BLaER1 treated with 17β-estradiol and CSF1 and Interleukin-3, amounts not matched to agents 10 nM and 100 nM (cell line): ENCODE measurements around the gene MAP3K3.

Experiments used
- H3K27ac ChIP-seq, 11 experiments: shearing (Covaris generic); formaldehyde crosslinking; 2 replicates each; pipeline ENCODE4 v1.8.1; 2022
- H3K27me3 ChIP-seq, 11 experiments: shearing (Covaris generic); formaldehyde crosslinking; 2 replicates each; pipeline ENCODE4 v1.8.1; 2022
- H3K36me3 ChIP-seq, 11 experiments: shearing (Covaris generic); formaldehyde crosslinking; 2 replicates each; pipeline ENCODE4 v1.8.1; 2022
- H3K4me1 ChIP-seq, 10 experiments: shearing (Covaris generic); formaldehyde crosslinking; 2 replicates each; pipeline ENCODE4 v1.8.1; 2022
- H3K4me2 ChIP-seq, 11 experiments: shearing (Covaris generic); formaldehyde crosslinking; 2 replicates each; pipeline ENCODE4 v1.8.1; 2022
- H3K4me3 ChIP-seq, 10 experiments: shearing (Covaris generic); formaldehyde crosslinking; 2 replicates each; pipeline ENCODE4 v1.8.1; 2022
- H3K9ac ChIP-seq, 11 experiments: shearing (Covaris generic); formaldehyde crosslinking; 2 replicates each; pipeline ENCODE4 v1.8.1; 2022
- H3K9me3 ChIP-seq, 11 experiments: shearing (Covaris generic); formaldehyde crosslinking; replicated peaks in 1 of 11; 2 replicates each; pipeline ENCODE4 v1.8.1; 2022
- H4K20me1 ChIP-seq, 11 experiments: shearing (Covaris generic); formaldehyde crosslinking; 2 replicates each; pipeline ENCODE4 v1.8.1; 2022
- Cebpa-rat ChIP-seq, 11 experiments: shearing (Covaris generic); IDR thresholded peaks; 2 replicates each; pipeline ENCODE4 v1.8.1; 2022

The MAP3K3 gene

DNA sequence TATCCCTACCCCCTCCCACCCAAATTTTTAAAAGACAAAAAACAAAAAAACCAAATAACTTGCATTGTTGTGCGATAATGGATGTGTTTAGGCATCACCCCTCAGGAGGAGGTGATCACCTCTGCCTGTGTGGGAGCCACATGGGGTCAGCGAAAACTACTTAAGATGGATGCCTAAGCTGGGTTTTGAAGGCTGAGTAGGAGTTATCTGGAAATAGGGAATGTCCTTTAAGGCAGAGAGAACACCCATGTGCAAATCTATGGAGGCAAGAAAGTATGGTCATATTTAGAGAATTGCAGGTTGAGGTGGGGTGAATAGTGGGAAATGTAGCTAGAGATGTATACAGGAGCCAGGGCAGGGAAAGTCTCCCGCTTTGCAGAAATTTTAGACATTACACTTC is 27.1 kb upstream of the MAP3K3 start:
- H3K27me3 ChIP-seq = no peaks in the 10 kb centered on the region
- H4K20me1 ChIP-seq = peaks cover 0 to 32% (median 8%) of the 10 kb centered on the region in 11 experiments; a peak in 9 of 22 replicates
- TF ChIP-seq Cebpa-rat (IDR thresholded peaks at IDR 0.05) = no peak
- peaks cover 1 to 5% (median 4%) of the 10 kb centered on the region in 10 experiments; a peak in 17 of 20 replicates for H3K4me1 ChIP-seq
- H3K9ac ChIP-seq = no peak overlapping the region
- peaks cover 42 to 62% (median 51%) of the 10 kb centered on the region in 11 experiments for H3K36me3 ChIP-seq
- H3K4me3 ChIP-seq = no peak overlapping the region
- no peak overlapping the region for H3K4me2 ChIP-seq
- H3K27ac ChIP-seq = no peak overlapping the region
- H3K9me3 ChIP-seq = no peaks in the 10 kb centered on the region

- no peak overlapping the region for H3K4me2 ChIP-seq
- TF ChIP-seq Cebpa-rat (IDR thresholded peaks at IDR 0.05) = no peak
Observed at GRCh38 chr17:63596856-63597586, 25.2 kb upstream of the MAP3K3 start.

DNA sequence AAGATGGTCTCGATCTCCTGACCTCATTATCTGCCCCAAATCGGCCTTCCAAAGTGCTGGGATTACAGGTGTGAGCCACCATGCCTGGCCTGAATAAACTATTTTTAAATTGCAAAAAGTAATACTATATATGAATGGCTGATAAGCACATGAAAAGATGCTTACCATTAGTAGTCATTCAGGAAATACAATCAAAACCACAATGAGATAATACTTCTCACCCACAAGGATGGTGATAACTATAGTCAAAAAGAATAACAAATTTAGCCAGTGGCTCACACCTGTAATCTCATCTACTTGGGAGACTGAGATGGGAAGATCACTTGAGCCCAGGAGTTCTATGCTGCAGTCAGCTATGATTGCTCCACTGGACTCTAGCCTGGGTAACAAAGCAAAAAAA is 23.9 kb upstream of the MAP3K3 start:
- no peak overlapping the region for H3K27ac ChIP-seq

More at GRCh38 chr17:63596856-63597586, 25.2 kb upstream of the MAP3K3 start:
- Histone ChIP-seq H3K27ac (no peak overlapping the region), H3K4me3 (no peak overlapping the region), H3K36me3 (peaks cover 23 to 43% (median 32%) of the 10 kb centered on the region in 11 experiments), H3K9me3 (no peaks in the 10 kb centered on the region), H3K27me3 (no peaks in the 10 kb centered on the region), H4K20me1 (peaks cover 0 to 13% (median 8%) of the 10 kb centered on the region in 11 experiments; a peak in 6 of 22 replicates), H3K9ac (no peak overlapping the region), H3K4me1 (peaks cover 13 to 18% (median 17%) of the 10 kb centered on the region in 10 experiments)

DNA sequence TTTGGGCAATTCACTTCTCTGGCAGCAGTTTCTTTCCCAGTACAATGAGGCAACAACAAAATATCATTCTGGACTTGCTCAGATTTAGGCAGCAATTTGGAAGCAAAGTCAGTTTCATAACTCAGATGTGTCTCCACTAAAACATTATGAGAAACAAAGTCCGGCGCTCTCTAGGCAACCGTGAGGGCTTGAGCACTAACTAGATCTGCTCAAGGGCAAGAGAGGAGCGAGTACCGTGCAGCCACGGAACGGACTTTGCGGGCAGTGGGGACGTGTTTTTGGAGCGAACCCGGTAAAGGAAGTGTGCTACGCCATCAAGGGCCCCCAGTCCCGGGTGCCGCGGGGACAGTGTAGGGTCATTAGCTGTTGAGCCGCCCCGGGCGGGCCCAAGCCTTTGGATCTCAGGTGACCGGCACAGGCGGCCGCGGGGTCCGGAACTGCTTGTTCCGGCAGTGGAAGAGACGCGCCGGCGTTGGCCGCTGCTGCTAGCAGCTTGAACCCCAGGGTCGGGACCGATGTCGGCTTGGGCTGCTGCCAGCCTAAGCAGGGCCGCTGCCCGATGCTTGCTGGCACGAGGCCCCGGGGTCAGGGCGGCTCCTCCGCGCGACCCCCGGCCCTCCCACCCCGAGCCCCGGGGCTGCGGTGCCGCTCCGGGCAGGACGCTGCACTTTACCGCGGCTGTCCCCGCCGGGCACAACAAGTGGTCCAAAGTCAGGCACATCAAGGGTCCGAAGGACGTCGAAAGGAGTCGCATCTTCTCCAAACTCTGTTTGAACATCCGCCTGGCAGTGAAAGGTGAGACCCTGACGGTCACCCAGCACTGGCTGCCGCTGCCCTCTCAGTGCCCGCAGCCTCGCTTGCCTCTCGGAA is 21.4 kb upstream of the MAP3K3 start, which contains the start of gene TACO1:
Gene TACO1, plus strand, starts transcription at position 327 of the 870 bp plus-strand sequence. Its CDS starts 189 bp downstream, at position 516.
- Histone ChIP-seq H3K9ac (peak within 1 kb of the TSS; percentile 91 to 97 (median 95)), H3K9me3 (no peaks in the 10 kb centered on the region), H3K4me2 (peak within 1 kb of the TSS; percentile 88 to 100 (median 98)), H3K27me3 (no peaks in the 10 kb centered on the region), H4K20me1 (no peaks in the 10 kb centered on the region), H3K27ac (peak within 1 kb of the TSS; percentile 80 to 95 (median 89)), H3K4me1 (peaks cover 16 to 20% (median 19%) of the 10 kb centered on the region in 10 experiments), H3K4me3 (peak within 1 kb of the TSS; percentile 70 to 94 (median 85)), H3K36me3 (peaks cover 19 to 40% (median 27%) of the 10 kb centered on the region in 11 experiments)
- TF ChIP-seq Cebpa-rat (IDR thresholded peaks at IDR 0.05) = no peak

More for the DNA sequence above, 23.9 kb upstream of the MAP3K3 start:
- Histone ChIP-seq H3K4me3 (no peak overlapping the region), H3K36me3 (peaks cover 18 to 39% (median 25%) of the 10 kb centered on the region in 11 experiments), H3K9ac (no peak overlapping the region), H3K9me3 (no peaks in the 10 kb centered on the region), H3K27me3 (no peaks in the 10 kb centered on the region), H4K20me1 (peaks cover 0 to 5% (median under 1%) of the 10 kb centered on the region in 11 experiments; a peak in 6 of 22 replicates), H3K4me2 (no peak overlapping the region), H3K4me1 (peaks cover 16 to 20% (median 19%) of the 10 kb centered on the region in 10 experiments)
- TF ChIP-seq Cebpa-rat (IDR thresholded peaks at IDR 0.05) = no peak

GRCh38 chr17:63601439-63602371 is 20.5 kb upstream of the MAP3K3 start:
- H3K27ac ChIP-seq = peak overlapping the region; percentile 80 to 95 (median 89); a peak in 21 of 22 replicates
- no peak for TF ChIP-seq Cebpa-rat (IDR thresholded peaks at IDR 0.05)
- H3K4me3 ChIP-seq = peak overlapping the region; percentile 70 to 94 (median 85)
- H4K20me1 ChIP-seq = no peaks in the 10 kb centered on the region
- H3K9ac ChIP-seq = peak overlapping the region; percentile 91 to 97 (median 95)
- peak overlapping the region; percentile 88 to 100 (median 98) for H3K4me2 ChIP-seq
- no peaks in the 10 kb centered on the region for H3K27me3 ChIP-seq
- peaks cover 16 to 20% (median 19%) of the 10 kb centered on the region in 10 experiments for H3K4me1 ChIP-seq
- peaks cover 27 to 43% (median 35%) of the 10 kb centered on the region in 11 experiments for H3K36me3 ChIP-seq
- no peaks in the 10 kb centered on the region for H3K9me3 ChIP-seq

- peaks cover 60 to 66% (median 63%) of the 10 kb centered on the region in 11 experiments for H3K36me3 ChIP-seq
- no peak overlapping the region for H3K27ac ChIP-seq
- H4K20me1 ChIP-seq = peaks cover 0 to 7% (median 0%) of the 10 kb centered on the region in 11 experiments; a peak in 3 of 22 replicates
- no peak overlapping the region for H3K4me3 ChIP-seq
- H3K9me3 ChIP-seq = no peaks in the 10 kb centered on the region
- no peak for TF ChIP-seq Cebpa-rat (IDR thresholded peaks at IDR 0.05)
- H3K9ac ChIP-seq = no peak overlapping the region
- H3K4me2 ChIP-seq = no peak overlapping the region
- no peaks in the 10 kb centered on the region for H3K4me1 ChIP-seq
- no peaks in the 10 kb centered on the region for H3K27me3 ChIP-seq
Observed at GRCh38 chr17:63609816-63610573, 12.2 kb upstream of the MAP3K3 start.

DNA sequence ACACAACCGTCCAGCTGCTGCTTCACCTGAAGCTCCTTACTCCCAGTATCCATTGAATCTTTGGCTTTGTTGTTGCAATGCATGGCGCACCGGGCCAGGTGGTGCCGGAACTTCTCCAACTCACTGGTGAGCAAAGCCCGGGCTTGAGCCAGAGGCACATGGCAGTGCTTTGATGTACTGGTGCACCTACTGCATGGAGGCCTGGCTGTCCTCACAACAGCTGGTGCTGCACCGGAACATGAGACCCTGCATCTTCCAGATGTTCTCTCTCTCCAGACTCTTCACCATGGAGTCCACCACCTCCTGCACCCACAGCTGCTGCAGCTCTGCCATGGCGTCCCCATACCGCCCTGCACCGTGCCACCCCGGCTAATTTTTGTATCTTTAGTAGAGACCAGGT is 11.4 kb upstream of the MAP3K3 start:
- H3K4me3 ChIP-seq = no peak overlapping the region
- no peak overlapping the region for H3K27ac ChIP-seq

More for the DNA sequence above, 11.4 kb upstream of the MAP3K3 start:
- H3K36me3 ChIP-seq = peaks cover 52 to 58% (median 54%) of the 10 kb centered on the region in 11 experiments
- H3K27me3 ChIP-seq = no peaks in the 10 kb centered on the region
- no peaks in the 10 kb centered on the region for H3K4me1 ChIP-seq
- no peaks in the 10 kb centered on the region for H3K9me3 ChIP-seq
- H4K20me1 ChIP-seq = peaks cover 0 to 7% (median 0%) of the 10 kb centered on the region in 11 experiments; a peak in 3 of 22 replicates
- no peak overlapping the region for H3K4me2 ChIP-seq
- H3K9ac ChIP-seq = no peak overlapping the region
- no peak for TF ChIP-seq Cebpa-rat (IDR thresholded peaks at IDR 0.05)
